H9 (cell line): Measurements from ENCODE around the gene ADGRF5. TPM values are rescaled to one million over a fixed set of nuclear protein-coding genes. Genes with fewer than 3 reads are reported as not detected.

Source experiments
- DNase-seq: peaks from one replicate; pipeline ENCODE4 v3.0.0-alpha.2; 2017
- H2AFZ ChIP-seq: one replicate; pipeline ENCODE4 v1.6.1; 2013; ENCODE audit warnings: mild to moderate bottlenecking, low read length, control low read depth, moderate library complexity
- H2AK5ac ChIP-seq: 2 replicates; pipeline ENCODE4 v1.6.1; 2013; ENCODE audit warnings: low read length, control low read depth, mixed read lengths; ENCODE audit not compliant: insufficient read length
- H2BK120ac ChIP-seq: one replicate; pipeline ENCODE4 v1.6.1; 2013; ENCODE audit warnings: low read depth, mild to moderate bottlenecking, low read length, control low read depth, inconsistent platforms; ENCODE audit not compliant: poor library complexity, severe bottlenecking
- H2BK12ac ChIP-seq: 2 replicates; pipeline ENCODE4 v1.6.1; 2013; ENCODE audit warnings: low read length, control low read depth, mixed read lengths, low read depth; ENCODE audit not compliant: insufficient read length
- H2BK15ac ChIP-seq: 2 replicates; pipeline ENCODE4 v1.6.1; 2013; ENCODE audit warnings: low read depth, low read length, control low read depth
- H2BK20ac ChIP-seq: one replicate; pipeline ENCODE4 v1.6.1; 2013; ENCODE audit warnings: low read depth, mild to moderate bottlenecking, low read length, control low read depth, inconsistent platforms; ENCODE audit not compliant: poor library complexity, severe bottlenecking
- H2BK5ac ChIP-seq: 2 replicates; pipeline ENCODE4 v1.6.1; 2013; ENCODE audit warnings: low read length, control low read depth, mixed read lengths; ENCODE audit not compliant: insufficient read length
- H3K14ac ChIP-seq: 2 replicates; pipeline ENCODE4 v1.6.1; 2013; ENCODE audit warnings: low read length, control low read depth; ENCODE audit not compliant: insufficient read depth
- H3K18ac ChIP-seq: 2 replicates; pipeline ENCODE4 v1.6.1; 2013; ENCODE audit warnings: low read depth, mild to moderate bottlenecking, mixed read lengths, low read length, control low read depth; ENCODE audit not compliant: insufficient read length
- H3K23ac ChIP-seq: 2 replicates; pipeline ENCODE4 v1.6.1; 2013; ENCODE audit warnings: low read length, control low read depth, mixed read lengths, low read depth; ENCODE audit not compliant: insufficient read length
- H3K23me2 ChIP-seq: 2 replicates; pipeline ENCODE4 v1.6.1; 2013; ENCODE audit warnings: low read depth, mild to moderate bottlenecking, mixed read lengths, low read length, control low read depth; ENCODE audit not compliant: insufficient read length, poor library complexity, severe bottlenecking
- H3K27ac ChIP-seq: 2 replicates; pipeline ENCODE4 v1.5.1; 2013; ENCODE audit warnings: low read length, control low read depth, mixed read lengths, low read depth; ENCODE audit not compliant: insufficient read length
- H3K27me3 ChIP-seq: 2 replicates; pipeline ENCODE4 v1.6.1; 2013; ENCODE audit warnings: low read length, control low read depth, inconsistent platforms; ENCODE audit not compliant: insufficient read depth
- H3K4ac ChIP-seq: 2 replicates; pipeline ENCODE4 v1.6.1; 2013; ENCODE audit warnings: low read depth, mild to moderate bottlenecking, control low read depth, inconsistent platforms, low read length, moderate library complexity
- H3K4me1 ChIP-seq: 2 replicates; pipeline ENCODE4 v1.6.1; 2013; ENCODE audit warnings: low read length, control low read depth, inconsistent platforms; ENCODE audit not compliant: insufficient read depth
- H3K4me2 ChIP-seq: 2 replicates; pipeline ENCODE4 v1.6.1; 2013; ENCODE audit warnings: low read length, control low read depth, mixed read lengths; ENCODE audit not compliant: insufficient read length, insufficient read depth
- H3K56ac ChIP-seq: 2 replicates; pipeline ENCODE4 v1.6.1; 2013; ENCODE audit warnings: low read depth, mild to moderate bottlenecking, mixed read lengths, low read length, control low read depth; ENCODE audit not compliant: insufficient read length
- H3K79me1 ChIP-seq: 2 replicates; pipeline ENCODE4 v1.6.1; 2013; ENCODE audit warnings: low read depth, mild to moderate bottlenecking, moderate library complexity, low read length, control low read depth, inconsistent platforms; ENCODE audit not compliant: insufficient read depth, poor library complexity, severe bottlenecking
- H3K79me2 ChIP-seq: 2 replicates; pipeline ENCODE4 v1.6.1; 2013; ENCODE audit warnings: low read length, control low read depth, inconsistent platforms; ENCODE audit not compliant: insufficient read depth
- H3K9ac ChIP-seq: 2 replicates; pipeline ENCODE4 v1.6.1; 2013; ENCODE audit warnings: low read length, control low read depth, mixed read lengths; ENCODE audit not compliant: insufficient read length; ENCODE audit errors: extremely low read depth
- H3K9me3 ChIP-seq: one replicate; pipeline ENCODE4 v1.6.1; 2013; ENCODE audit warnings: low read depth, low read length, inconsistent platforms; ENCODE audit not compliant: control insufficient read depth
- H3T11ph ChIP-seq: one replicate; pipeline ENCODE4 v1.6.1; 2013; ENCODE audit warnings: mild to moderate bottlenecking, low read length, control low read depth, inconsistent platforms
- H4K20me1 ChIP-seq: one replicate; pipeline ENCODE4 v1.6.1; 2013; ENCODE audit not compliant: control insufficient read depth, insufficient read length, insufficient read depth
- H4K5ac ChIP-seq: 2 replicates; pipeline ENCODE4 v1.6.1; 2013; ENCODE audit warnings: low read depth, mild to moderate bottlenecking, mixed read lengths, low read length, control low read depth; ENCODE audit not compliant: insufficient read length
- H4K8ac ChIP-seq: replicated peaks from 2 replicates; pipeline ENCODE4 v1.6.1; 2013; ENCODE audit warnings: low read length, control low read depth, mixed read lengths, low read depth; ENCODE audit not compliant: insufficient read length
- H4K91ac ChIP-seq: 2 replicates; pipeline ENCODE4 v1.6.1; 2013; ENCODE audit warnings: low read depth, mild to moderate bottlenecking, moderate library complexity, mixed read lengths, low read length, control low read depth; ENCODE audit not compliant: insufficient read length
- H3K27ac Mint-ChIP-seq, 3 experiments: 2 replicates in 2 of 3; 3 replicates in 1 of 3; pipeline ENCODE4 v1.8.0; 2020 to 2021; ENCODE audit warnings: mixed read lengths in 3 of 3, mild to moderate bottlenecking in 1 of 3, moderate library complexity in 1 of 3
- H3K27me3 Mint-ChIP-seq: 2 replicates; pipeline ENCODE4 v1.8.0; 2021; ENCODE audit warnings: low read depth, mild to moderate bottlenecking, moderate library complexity, mixed read lengths
- H3K36me3 Mint-ChIP-seq, 3 experiments: 2 replicates in 2 of 3; 3 replicates in 1 of 3; pipeline ENCODE4 v1.8.0; 2020 to 2021; ENCODE audit warnings: low read depth in 3 of 3, mixed read lengths in 3 of 3; ENCODE audit not compliant: insufficient read depth in 1 of 3
- H3K4me1 Mint-ChIP-seq, 2 experiments: 2 replicates each; pipeline ENCODE4 v1.8.0; 2020; ENCODE audit warnings: mixed read lengths in 2 of 2
- H3K4me3 Mint-ChIP-seq, 2 experiments: 2 replicates in 1 of 2; 3 replicates in 1 of 2; pipeline ENCODE4 v1.8.0; 2020 to 2021; ENCODE audit warnings: mild to moderate bottlenecking in 2 of 2, mixed read lengths in 2 of 2, moderate library complexity in 1 of 2
- H3K9me3 Mint-ChIP-seq, 2 experiments: 2 replicates in 1 of 2; 3 replicates in 1 of 2; pipeline ENCODE4 v1.8.0; 2020; ENCODE audit warnings: mild to moderate bottlenecking in 2 of 2, mixed read lengths in 2 of 2, moderate library complexity in 1 of 2
- WGBS: extraction: QIAGEN DNeasy Blood & Tissue Kit; methylation state at CpG from one replicate; pipeline ENCODE4 v1.1.7; 2013; ENCODE audit warnings: missing lambda C conversion rate, low lambda C conversion rate, mixed read lengths; ENCODE audit not compliant: insufficient read length; ENCODE audit errors: extremely low coverage; 5-methylcytosine and 5-hydroxymethylcytosine counted together
- total RNA-seq: library from RNA; stranded (reverse); gene quantifications from 2 replicates; pipeline ENCODE4 v1.2.1, GENCODE V29; 2021
- TF ChIP-seq, protein P1 (sequence below): fragments of 200-600 bp; sonication (generic); conservative IDR thresholded peaks from 3 replicates; pipeline ENCODE4 v1.8.0; 2021; ENCODE audit warnings: antibody characterized with exemption, mild to moderate bottlenecking

Gene ADGRF5
- total RNA-seq, 1 experiment from 2014 or later: not detected

- H3K79me1 ChIP-seq: no peaks in the 10 kb centered on the region
- H3K27ac ChIP-seq: no peak overlapping the region
- H4K20me1 ChIP-seq: no peaks in the 10 kb centered on the region
- no peaks in the 10 kb centered on the region for H3K9me3 ChIP-seq
- H2BK20ac ChIP-seq: no peak overlapping the region
- no peak overlapping the region for H2BK5ac ChIP-seq
- no peak overlapping the region for H2BK12ac ChIP-seq
- WGBS: no CpG with 5 or more reads among the region's 1 CpG
- Mint-ChIP-seq H3K4me1 (peaks cover 0 to 6% of the 10 kb centered on the region in 2 experiments; a peak in 3 of 4 replicates), H3K9me3 (no peaks in the 10 kb centered on the region), H3K36me3 (no peaks in the 10 kb centered on the region), H3K27me3 (no peaks in the 10 kb centered on the region), H3K4me3 (no peak overlapping the region), H3K27ac (no peak overlapping the region)
- no peak overlapping the region for H3K23ac ChIP-seq
- H2BK120ac ChIP-seq: no peak overlapping the region
- no peak overlapping the region for H3K4ac ChIP-seq
- H3K23me2 ChIP-seq: no peaks in the 10 kb centered on the region
- TF ChIP-seq, protein P1, sequence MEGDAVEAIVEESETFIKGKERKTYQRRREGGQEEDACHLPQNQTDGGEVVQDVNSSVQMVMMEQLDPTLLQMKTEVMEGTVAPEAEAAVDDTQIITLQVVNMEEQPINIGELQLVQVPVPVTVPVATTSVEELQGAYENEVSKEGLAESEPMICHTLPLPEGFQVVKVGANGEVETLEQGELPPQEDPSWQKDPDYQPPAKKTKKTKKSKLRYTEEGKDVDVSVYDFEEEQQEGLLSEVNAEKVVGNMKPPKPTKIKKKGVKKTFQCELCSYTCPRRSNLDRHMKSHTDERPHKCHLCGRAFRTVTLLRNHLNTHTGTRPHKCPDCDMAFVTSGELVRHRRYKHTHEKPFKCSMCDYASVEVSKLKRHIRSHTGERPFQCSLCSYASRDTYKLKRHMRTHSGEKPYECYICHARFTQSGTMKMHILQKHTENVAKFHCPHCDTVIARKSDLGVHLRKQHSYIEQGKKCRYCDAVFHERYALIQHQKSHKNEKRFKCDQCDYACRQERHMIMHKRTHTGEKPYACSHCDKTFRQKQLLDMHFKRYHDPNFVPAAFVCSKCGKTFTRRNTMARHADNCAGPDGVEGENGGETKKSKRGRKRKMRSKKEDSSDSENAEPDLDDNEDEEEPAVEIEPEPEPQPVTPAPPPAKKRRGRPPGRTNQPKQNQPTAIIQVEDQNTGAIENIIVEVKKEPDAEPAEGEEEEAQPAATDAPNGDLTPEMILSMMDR: no peak
- no peak for DNase-seq
- no peak overlapping the region for H3K9ac ChIP-seq
- no peaks in the 10 kb centered on the region for H3K4me1 ChIP-seq
- no peak overlapping the region for H2AFZ ChIP-seq
- H3K79me2 ChIP-seq: no peaks in the 10 kb centered on the region
- H4K5ac ChIP-seq: no peak overlapping the region
- H4K91ac ChIP-seq: no peak overlapping the region
- H3K18ac ChIP-seq: no peak overlapping the region
- H3T11ph ChIP-seq: no peak overlapping the region
- no peak overlapping the region for H4K8ac ChIP-seq
- H3K4me2 ChIP-seq: no peak overlapping the region
- H3K56ac ChIP-seq: no peak overlapping the region
- H2BK15ac ChIP-seq: no peak overlapping the region
- H3K14ac ChIP-seq: no peak overlapping the region
- H2AK5ac ChIP-seq: no peak overlapping the region
- no peaks in the 10 kb centered on the region for H3K27me3 ChIP-seq
Measured at GRCh38 chr6:46969206-46969605, 47.5 kb upstream of the ADGRF5 start.
